ENCODE data around the gene DDX59. TPM values are rescaled to one million over a fixed set of nuclear protein-coding genes. Genes with fewer than 3 reads are reported as not detected.

The DDX59 gene
- total RNA-seq, 1 donor from 2014 or later, result 23.9 TPM

DNA sequence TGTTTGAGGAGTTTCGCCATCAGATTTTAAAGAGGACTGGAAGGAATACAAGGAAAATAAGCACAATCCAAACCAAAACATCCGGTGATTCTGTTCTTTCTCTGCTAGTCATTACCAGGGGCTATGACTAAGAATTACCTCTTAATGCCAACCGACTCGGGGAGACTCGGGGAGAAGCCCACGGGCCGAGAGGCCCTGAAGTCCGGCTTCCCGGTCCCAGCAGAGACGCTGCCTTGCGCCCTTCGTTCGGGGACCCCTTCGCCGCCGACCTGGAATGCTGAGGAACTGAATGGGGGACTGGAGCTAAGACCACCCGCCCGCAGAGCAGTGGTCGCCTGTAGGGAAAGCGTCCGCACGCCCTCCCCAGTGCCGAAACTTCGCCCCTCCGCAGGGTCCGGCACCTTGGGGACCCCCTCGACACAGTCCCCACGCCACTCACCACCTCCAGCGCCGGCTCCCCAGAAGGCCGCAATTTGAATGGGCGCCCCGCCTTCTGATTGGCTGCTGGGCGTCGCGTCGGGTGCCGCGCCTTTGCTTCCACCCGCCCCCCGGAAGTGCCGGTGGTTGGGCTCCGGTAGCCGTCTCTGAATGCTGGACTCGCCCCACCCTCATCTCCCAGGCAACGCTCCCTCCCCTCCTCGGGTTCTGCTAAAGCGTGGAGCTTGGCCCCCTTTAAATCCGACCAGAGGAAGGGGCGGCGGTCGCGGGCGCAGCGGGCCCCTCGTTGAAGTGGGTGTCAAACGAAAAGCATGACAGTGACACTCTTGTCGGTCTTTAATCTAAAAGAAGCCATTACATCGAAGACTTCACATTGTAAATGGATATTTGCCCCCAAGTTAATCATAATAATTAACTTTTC, 49.2 kb downstream of the DDX59 start, which contains the start of gene KIF14:
Gene KIF14 (minus strand): TSS at position 479 of the 859 bp plus-strand sequence. CDS start 2,028 bp downstream, outside the sequence.
- peak; percentile 96 for DNase-seq (ENCODE audit: extremely low spot score, unreplicated experiment)
- H3K9me3 Mint-ChIP-seq (ENCODE audit: unreplicated experiment), result no peaks in the 10 kb centered on the region
- no peaks in the 10 kb centered on the region for H3K27me3 Mint-ChIP-seq (ENCODE audit: unreplicated experiment)
- TF ChIP-seq, protein P1, sequence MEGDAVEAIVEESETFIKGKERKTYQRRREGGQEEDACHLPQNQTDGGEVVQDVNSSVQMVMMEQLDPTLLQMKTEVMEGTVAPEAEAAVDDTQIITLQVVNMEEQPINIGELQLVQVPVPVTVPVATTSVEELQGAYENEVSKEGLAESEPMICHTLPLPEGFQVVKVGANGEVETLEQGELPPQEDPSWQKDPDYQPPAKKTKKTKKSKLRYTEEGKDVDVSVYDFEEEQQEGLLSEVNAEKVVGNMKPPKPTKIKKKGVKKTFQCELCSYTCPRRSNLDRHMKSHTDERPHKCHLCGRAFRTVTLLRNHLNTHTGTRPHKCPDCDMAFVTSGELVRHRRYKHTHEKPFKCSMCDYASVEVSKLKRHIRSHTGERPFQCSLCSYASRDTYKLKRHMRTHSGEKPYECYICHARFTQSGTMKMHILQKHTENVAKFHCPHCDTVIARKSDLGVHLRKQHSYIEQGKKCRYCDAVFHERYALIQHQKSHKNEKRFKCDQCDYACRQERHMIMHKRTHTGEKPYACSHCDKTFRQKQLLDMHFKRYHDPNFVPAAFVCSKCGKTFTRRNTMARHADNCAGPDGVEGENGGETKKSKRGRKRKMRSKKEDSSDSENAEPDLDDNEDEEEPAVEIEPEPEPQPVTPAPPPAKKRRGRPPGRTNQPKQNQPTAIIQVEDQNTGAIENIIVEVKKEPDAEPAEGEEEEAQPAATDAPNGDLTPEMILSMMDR (IDR thresholded peaks at IDR 0.05), result no peak
- no peaks in the 10 kb centered on the region for H3K36me3 Mint-ChIP-seq (ENCODE audit: unreplicated experiment)
- H3K27ac Mint-ChIP-seq (ENCODE audit: unreplicated experiment), result peak within 1 kb of the TSS; percentile 92
- peaks cover 28% of the 10 kb centered on the region for H3K4me1 Mint-ChIP-seq (ENCODE audit: unreplicated experiment)
- H3K4me3 Mint-ChIP-seq (ENCODE audit: unreplicated experiment), result peak within 1 kb of the TSS; percentile 95

DNA sequence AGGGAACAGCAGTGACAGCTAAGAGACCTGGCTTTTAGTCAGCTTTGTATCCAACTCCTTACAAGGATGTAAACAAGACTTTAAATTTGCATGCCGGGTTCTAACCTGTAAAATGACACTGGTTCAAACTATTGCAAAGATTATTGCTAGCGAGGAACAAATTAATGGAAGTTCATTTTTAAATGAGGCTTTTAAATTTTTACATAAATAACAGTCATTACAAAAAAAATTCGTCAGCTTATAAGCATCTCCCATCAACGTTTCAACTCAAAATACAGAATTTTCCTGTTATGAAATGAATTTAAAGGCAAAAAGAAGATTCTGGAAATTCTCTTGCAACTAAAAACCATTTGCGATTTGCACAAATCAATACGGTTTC, 49.8 kb downstream of the DDX59 start:
- no peak for DNase-seq (ENCODE audit: extremely low spot score, unreplicated experiment)
- H3K27me3 Mint-ChIP-seq (ENCODE audit: unreplicated experiment), result no peaks in the 10 kb centered on the region
- H3K36me3 Mint-ChIP-seq (ENCODE audit: unreplicated experiment), result no peaks in the 10 kb centered on the region
- no peaks in the 10 kb centered on the region for H3K9me3 Mint-ChIP-seq (ENCODE audit: unreplicated experiment)
- peak overlapping the region; percentile 92 for H3K27ac Mint-ChIP-seq (ENCODE audit: unreplicated experiment)
- peak overlapping the region; percentile 95 for H3K4me3 Mint-ChIP-seq (ENCODE audit: unreplicated experiment)
- H3K4me1 Mint-ChIP-seq (ENCODE audit: unreplicated experiment), result peaks cover 22% of the 10 kb centered on the region
- TF ChIP-seq, protein P1 (IDR thresholded peaks at IDR 0.05), result no peak

DNA sequence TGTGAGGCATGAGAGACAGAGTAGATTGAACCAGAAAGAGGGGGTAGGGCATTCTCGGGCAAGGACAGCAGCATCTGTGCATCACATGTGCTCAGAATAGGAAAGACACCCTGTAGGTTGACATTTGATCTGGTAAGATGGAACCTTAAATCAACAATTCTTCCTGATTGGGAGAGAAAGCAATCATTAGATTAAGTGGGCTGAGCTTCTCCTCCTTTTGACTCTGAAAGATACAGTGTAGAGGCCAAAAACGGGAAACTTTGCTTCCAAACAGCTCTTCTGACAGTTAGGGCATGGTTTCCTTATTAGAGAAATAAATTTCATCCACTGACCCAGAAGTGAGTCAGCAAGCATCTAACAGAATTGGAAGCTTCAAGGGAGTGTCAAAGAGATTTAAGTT, 58.9 kb downstream of the DDX59 start:
- TF ChIP-seq, protein P1 (IDR thresholded peaks at IDR 0.05), result no peak
- Mint-ChIP-seq H3K9me3 (ENCODE audit: unreplicated experiment) (no peaks in the 10 kb centered on the region), H3K4me1 (ENCODE audit: unreplicated experiment) (peaks cover 10% of the 10 kb centered on the region), H3K4me3 (ENCODE audit: unreplicated experiment) (no peak overlapping the region), H3K27ac (ENCODE audit: unreplicated experiment) (peak overlapping the region; percentile 52), H3K36me3 (ENCODE audit: unreplicated experiment) (no peaks in the 10 kb centered on the region), H3K27me3 (ENCODE audit: unreplicated experiment) (no peaks in the 10 kb centered on the region)
- no peak for DNase-seq (ENCODE audit: extremely low spot score, unreplicated experiment)

DNA sequence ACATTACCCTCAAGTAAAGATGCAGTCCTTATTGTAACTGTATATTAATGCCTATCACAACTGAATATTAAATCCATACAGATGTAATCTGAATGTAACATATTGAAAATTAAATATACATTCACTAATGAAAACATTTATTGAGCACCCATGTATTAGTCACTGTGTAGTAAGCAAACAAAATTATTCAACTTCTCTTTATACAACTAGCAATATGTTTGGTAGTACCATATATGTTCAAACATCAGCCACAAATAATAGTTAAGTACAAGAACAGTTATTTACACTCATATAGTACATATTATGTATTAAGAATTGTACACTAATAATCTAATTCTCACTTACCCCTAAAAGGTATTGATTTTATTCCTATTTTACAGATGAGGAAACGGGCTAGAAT, 67.1 kb downstream of the DDX59 start:
- Mint-ChIP-seq H3K27ac (ENCODE audit: unreplicated experiment) (no peak overlapping the region), H3K4me1 (ENCODE audit: unreplicated experiment) (no peaks in the 10 kb centered on the region), H3K36me3 (ENCODE audit: unreplicated experiment) (peaks cover 12% of the 10 kb centered on the region), H3K4me3 (ENCODE audit: unreplicated experiment) (no peak overlapping the region), H3K27me3 (ENCODE audit: unreplicated experiment) (no peaks in the 10 kb centered on the region), H3K9me3 (ENCODE audit: unreplicated experiment) (no peaks in the 10 kb centered on the region)
- TF ChIP-seq, protein P1 (IDR thresholded peaks at IDR 0.05), result no peak
- no peak for DNase-seq (ENCODE audit: extremely low spot score, unreplicated experiment)

Other genes with a start within 250 kb of the DDX59 start
- 2.6 and 2.8 TPM in 2 replicates for gene KIF14, start 49.2 kb downstream of the DDX59 start, total RNA-seq
- 44.7 and 47.8 TPM in 2 replicates for gene CAMSAP2, start 69.0 kb upstream of the DDX59 start, total RNA-seq
- not detected in 2 replicates for gene GPR25, start 203.1 kb upstream of the DDX59 start, total RNA-seq
- 2.0 and 2.1 TPM in 2 replicates for gene INAVA, start 225.0 kb upstream of the DDX59 start, total RNA-seq